Common myeloid progenitor, CD34-positive (primary cell): ENCODE data around the gene C1QTNF1.
"Not testable (repeated sequence)": the region's sequence is repeated elsewhere in the genome, so short reads cannot be mapped to it uniquely, and the experiment has no call there.

ENCODE experiments used
- CTCF ChIA-PET: fragments of 350-600 bp; sonication (Branson Sonifier 250); formaldehyde crosslinking; loops from one replicate; lab custom pipeline; 2021; ENCODE audit warnings: antibody characterized with exemption; lab: Charles Lee
- POLR2A ChIA-PET: fragments of 350-600 bp; sonication (Branson Sonifier 250); formaldehyde crosslinking; loops from one replicate; lab custom pipeline; 2021; ENCODE audit warnings: antibody characterized with exemption; lab: Charles Lee
- DNase-seq, 3 donors: peaks; one replicate each; pipeline versions ENCODE4 v3.0.0 to v3.0.0-alpha.2; 2013
- H3K27ac ChIP-seq, 2 experiments: 1 replicate in 1 of 2; 2 replicates in 1 of 2; pipeline ENCODE4 v1.7.0; 2013; ENCODE audit warnings: inconsistent platforms in 2 of 2, low read length in 2 of 2, mild to moderate bottlenecking in 2 of 2, low read depth in 1 of 2, moderate library complexity in 1 of 2; ENCODE audit not compliant: severe bottlenecking in 2 of 2, insufficient read depth in 1 of 2, poor library complexity in 1 of 2
- H3K27me3 ChIP-seq, 5 experiments: replicated peaks in 2 of 5; 1 replicate in 3 of 5; 2 replicates in 2 of 5; pipeline versions ENCODE4 v1.6.1 to v1.7.0; 2013; ENCODE audit warnings: low read length in 4 of 5, mild to moderate bottlenecking in 2 of 5, moderate library complexity in 2 of 5, inconsistent platforms in 1 of 5; ENCODE audit not compliant: insufficient read depth in 5 of 5, control insufficient read depth in 4 of 5
- H3K36me3 ChIP-seq, 4 experiments: 1 replicate in 2 of 4; 2 replicates in 2 of 4; pipeline versions ENCODE4 v1.6.1 to v1.7.0; 2013; ENCODE audit warnings: low read length in 3 of 4, control low read depth in 1 of 4, mild to moderate bottlenecking in 1 of 4; ENCODE audit not compliant: control insufficient read depth in 4 of 4, insufficient read depth in 4 of 4
- H3K4me1 ChIP-seq, 4 experiments: 1 replicate in 3 of 4; 2 replicates in 1 of 4; pipeline versions ENCODE4 v1.6.1 to v1.7.1; 2013; ENCODE audit warnings: low read length in 3 of 4, mild to moderate bottlenecking in 3 of 4, control low read depth in 1 of 4, inconsistent platforms in 1 of 4, moderate library complexity in 1 of 4; ENCODE audit not compliant: control insufficient read depth in 4 of 4, insufficient read depth in 4 of 4; ENCODE audit errors: control extremely low read depth in 1 of 4
- H3K4me3 ChIP-seq, 7 experiments: 1 replicate in 4 of 7; 2 replicates in 3 of 7; pipeline versions ENCODE4 v1.5.1 to v1.7.0; 2013; ENCODE audit warnings: mild to moderate bottlenecking in 7 of 7, low read length in 6 of 7, moderate library complexity in 6 of 7, inconsistent platforms in 2 of 7, low read depth in 2 of 7, control low read depth in 1 of 7; ENCODE audit not compliant: insufficient read depth in 4 of 7, control insufficient read depth in 1 of 7; ENCODE audit errors: extremely low read depth in 1 of 7
- H3K9me3 ChIP-seq, 5 experiments: 1 replicate in 4 of 5; 2 replicates in 1 of 5; pipeline versions ENCODE4 v1.6.1 to v1.7.1; 2013; ENCODE audit warnings: low read length in 4 of 5, mild to moderate bottlenecking in 2 of 5, inconsistent platforms in 1 of 5, low read depth in 1 of 5, moderate library complexity in 1 of 5; ENCODE audit not compliant: control insufficient read depth in 4 of 5, insufficient read depth in 2 of 5; ENCODE audit errors: control extremely low read depth in 1 of 5
- WGBS: methylation state at CpG from one replicate; pipeline ENCODE4 v1.1.5; 2013; ENCODE audit not compliant: insufficient coverage; 5-methylcytosine and 5-hydroxymethylcytosine counted together

The C1QTNF1 gene

DNA sequence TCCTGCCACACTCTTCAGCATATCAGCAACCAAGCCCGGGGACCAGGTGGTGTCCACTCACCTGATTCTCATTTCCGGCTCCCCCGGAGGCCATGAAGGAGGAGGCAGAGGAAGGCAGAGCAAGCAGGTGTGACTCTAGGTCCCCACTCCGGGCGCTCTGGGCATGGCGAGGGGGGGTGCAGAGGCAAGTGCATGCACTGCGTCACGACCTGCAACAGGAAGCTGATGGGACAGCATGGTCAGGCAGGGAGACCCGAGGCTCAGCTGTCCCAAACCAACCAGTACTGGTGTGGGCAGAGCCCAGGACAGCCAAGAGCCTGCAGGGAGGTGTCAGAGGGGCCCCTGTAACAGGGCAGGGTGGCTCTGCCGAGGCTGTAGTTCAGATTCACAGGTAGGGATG lies 48.6 kb downstream of the C1QTNF1 start:
- Histone ChIP-seq H3K27me3 (no peaks in the 10 kb centered on the region), H3K9me3 (no peaks in the 10 kb centered on the region), H3K4me1 (peaks cover 5 to 18% (median 14%) of the 10 kb centered on the region in 4 experiments), H3K36me3 (peaks cover 0 to 4% (median under 1%) of the 10 kb centered on the region in 4 experiments), H3K4me3 (no peak overlapping the region), H3K27ac (no peak overlapping the region)
- WGBS: 100% methylated on average over 9 of the region's 10 CpGs
- CTCF ChIA-PET: interaction anchor here (0.8 to 1.9 kb wide), 7 partner anchors 9 to 817 kb away, joined by 3 to 5 read pairs (median 4); no protein-coding TSS in a partner anchor
- POLR2A ChIA-PET: no interaction called here
- no peak for DNase-seq

DNA sequence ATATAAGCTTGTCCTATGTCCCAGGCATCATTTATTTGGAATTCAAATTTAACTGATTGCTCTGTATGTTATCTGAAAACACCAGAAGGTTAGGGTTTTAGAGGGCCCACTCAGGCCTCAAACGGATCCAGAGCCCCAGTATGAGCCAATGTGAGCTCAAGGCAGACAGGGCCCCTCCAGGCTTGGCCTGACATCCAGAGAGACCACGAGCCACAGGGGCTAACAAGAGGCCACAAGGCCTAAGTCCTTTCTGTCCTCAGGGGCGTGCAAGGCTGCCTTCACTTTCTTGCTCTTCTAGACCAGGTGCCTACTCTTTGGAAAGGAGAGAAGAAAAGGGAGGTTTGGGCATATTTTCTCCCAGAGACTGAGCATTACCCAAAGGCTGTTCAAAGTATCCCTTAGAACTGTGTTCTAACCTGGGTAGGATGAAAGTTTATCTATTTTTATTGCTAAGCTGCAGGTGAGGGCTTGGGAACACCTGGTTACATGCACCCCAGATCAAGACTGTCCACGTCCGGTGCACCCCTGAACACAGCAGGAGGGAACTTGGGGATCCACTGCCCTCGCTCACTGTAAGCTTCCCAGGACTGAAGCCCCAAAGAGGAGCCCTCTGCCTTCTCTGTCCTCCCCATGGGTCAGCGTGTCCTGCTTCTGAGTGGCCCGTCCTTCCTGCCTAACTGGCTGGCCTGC lies 49.2 kb downstream of the C1QTNF1 start:
- H3K36me3 ChIP-seq: peaks cover 0 to 7% (median 3%) of the 10 kb centered on the region in 4 experiments
- DNase-seq: no peak
- H3K4me1 ChIP-seq: peaks cover 5 to 18% (median 14%) of the 10 kb centered on the region in 4 experiments
- ChIA-PET CTCF (interaction anchor here (0.9 to 1.9 kb wide), 7 partner anchors 8 to 319 kb away, joined by 4 to 10 read pairs (median 5); no protein-coding TSS in a partner anchor), POLR2A (no interaction called here)
- H3K27ac ChIP-seq: no peak overlapping the region
- H3K27me3 ChIP-seq: no peaks in the 10 kb centered on the region
- H3K9me3 ChIP-seq: no peaks in the 10 kb centered on the region
- H3K4me3 ChIP-seq: no peak overlapping the region
- WGBS: 95% methylated on average over 7 of the region's 8 CpGs

DNA sequence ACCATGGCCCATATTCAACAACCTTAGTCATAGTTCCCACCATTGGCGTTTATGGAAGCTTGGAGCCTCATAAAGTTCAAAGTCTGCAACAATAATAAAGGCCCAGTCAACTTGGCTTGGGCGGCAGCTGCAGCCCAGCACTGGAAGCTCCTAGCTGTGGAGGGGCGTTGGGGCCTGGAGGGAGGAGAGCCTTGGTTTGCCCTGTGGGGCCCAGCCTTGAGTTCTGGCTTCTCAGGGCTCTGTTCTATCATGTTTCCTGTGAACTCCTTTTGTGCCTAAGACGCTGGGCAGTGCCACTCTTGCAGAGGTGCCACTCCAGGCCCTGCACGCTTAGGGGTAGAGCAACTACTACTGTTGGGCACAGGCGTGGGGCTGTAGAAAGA lies 49.7 kb downstream of the C1QTNF1 start:
- Histone ChIP-seq H3K9me3 (no peaks in the 10 kb centered on the region), H3K27ac (no peak overlapping the region), H3K36me3 (peaks cover 0 to 12% (median 8%) of the 10 kb centered on the region in 4 experiments), H3K4me3 (no peak overlapping the region), H3K4me1 (peaks cover 5 to 18% (median 14%) of the 10 kb centered on the region in 4 experiments), H3K27me3 (no peaks in the 10 kb centered on the region)
- CTCF ChIA-PET: interaction anchor here (1.3 to 1.9 kb wide), 5 partner anchors 9 to 28 kb away, joined by 5 to 10 read pairs (median 5); no protein-coding TSS in a partner anchor
- WGBS: 100% methylated on average over 5 of the region's 6 CpGs
- POLR2A ChIA-PET: no interaction called here
- no peak for DNase-seq

DNA sequence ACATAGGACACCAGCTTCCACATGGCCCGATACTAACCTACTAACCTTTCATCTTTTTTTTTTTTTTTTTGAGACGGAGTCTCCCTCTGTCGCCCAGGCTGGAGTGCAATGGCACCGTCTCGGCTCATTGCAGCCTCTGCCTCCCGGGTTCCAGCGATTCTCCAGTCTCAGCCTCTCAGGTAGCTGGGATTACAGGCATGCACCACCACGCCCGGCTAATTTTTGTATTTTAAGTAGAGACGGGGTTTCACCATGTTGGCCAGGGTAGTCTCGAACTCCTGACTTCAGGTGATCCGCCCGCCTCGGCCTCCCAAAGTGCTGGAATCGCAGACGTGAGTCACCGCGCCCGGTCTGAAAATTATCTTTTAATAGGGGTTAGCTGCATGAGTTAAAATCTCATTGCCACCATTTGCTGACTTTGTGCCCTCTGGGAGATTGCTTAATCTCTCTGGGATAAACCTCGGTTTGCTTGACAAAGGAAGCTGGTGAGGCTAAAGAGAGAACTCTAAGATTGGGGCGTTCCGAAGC lies 50.2 kb downstream of the C1QTNF1 start:
- POLR2A ChIA-PET, H3K9me3 ChIP-seq, H3K27ac ChIP-seq, DNase-seq, H3K27me3 ChIP-seq: not testable (repeated sequence)
- H3K36me3 ChIP-seq: peaks cover 0 to 17% (median 12%) of the 10 kb centered on the region in 4 experiments
- peaks cover 5 to 18% (median 14%) of the 10 kb centered on the region in 4 experiments for H3K4me1 ChIP-seq
- peak overlapping the region in 6 of 7 experiments; percentile 43 to 63 (median 49) for H3K4me3 ChIP-seq
- CTCF ChIA-PET: interaction anchor here (1.3 to 1.6 kb wide), 4 partner anchors 9 to 30 kb away, joined by 4 to 10 read pairs (median 6); no protein-coding TSS in a partner anchor
- WGBS: 73% methylated on average over 13 of the region's 22 CpGs

DNA sequence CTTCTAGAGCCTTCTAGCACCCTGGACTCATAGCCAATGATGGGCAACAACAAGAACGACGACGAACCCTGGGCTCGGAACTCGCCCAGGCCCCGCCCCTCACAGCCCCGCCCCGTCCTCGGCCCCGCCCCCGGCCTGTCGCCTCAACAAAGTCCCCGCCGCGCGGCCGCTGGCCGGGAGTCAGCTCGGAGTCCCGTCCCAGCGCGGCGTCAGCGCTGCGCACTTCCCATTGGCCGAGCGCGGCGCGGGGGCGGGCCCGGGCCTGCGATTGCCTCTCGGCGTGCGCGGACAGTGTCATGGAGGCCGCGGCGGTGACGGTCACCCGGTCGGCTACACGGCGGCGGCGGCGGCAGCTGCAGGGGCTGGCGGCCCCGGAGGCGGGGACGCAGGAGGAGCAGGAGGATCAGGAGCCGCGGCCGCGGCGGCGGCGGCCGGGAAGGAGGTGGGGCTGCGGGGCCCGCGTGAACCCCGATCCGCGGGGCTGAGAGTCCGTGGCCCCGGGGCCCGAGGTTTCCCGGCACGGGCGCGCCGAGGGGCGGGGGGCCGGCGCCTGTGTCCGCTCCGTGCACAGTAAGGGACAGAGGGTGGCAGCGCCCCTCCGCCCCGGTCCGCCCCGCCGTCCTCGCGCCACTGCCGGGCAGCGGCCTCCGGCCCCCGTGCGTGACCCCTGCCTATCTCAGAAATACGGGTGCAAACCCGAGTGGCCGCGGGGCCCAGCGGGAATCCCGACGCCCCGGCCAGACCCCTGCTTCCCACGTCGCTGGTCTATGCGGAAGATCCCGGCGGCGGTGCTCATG lies 50.9 kb downstream of the C1QTNF1 start, which contains the start of gene ENGASE:
ENGASE (plus strand) TSS at position 176 of the 797 bp plus-strand sequence; CDS start at position 297, 121 bp downstream.
- H3K27me3 ChIP-seq: no peaks in the 10 kb centered on the region
- H3K27ac ChIP-seq: peak within 1 kb of the TSS in 1 of 2 experiments; percentile 70
- no peaks in the 10 kb centered on the region for H3K9me3 ChIP-seq

DNA sequence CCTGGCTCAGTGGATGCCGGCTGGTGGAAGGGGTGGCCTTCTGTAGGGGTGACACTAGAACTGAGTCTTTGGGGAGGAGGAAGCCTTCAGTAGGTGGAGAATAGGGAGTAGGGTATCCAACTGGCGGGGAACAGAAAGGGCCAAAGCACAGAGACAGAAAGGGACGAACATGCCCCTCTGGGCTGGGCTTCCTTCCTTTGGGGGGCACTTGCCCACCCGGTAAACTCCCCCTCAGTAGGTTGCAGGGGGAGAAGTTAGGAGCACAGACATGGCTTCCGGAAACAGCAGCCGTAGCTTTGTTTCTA lies 51.4 kb downstream of the C1QTNF1 start:
- Histone ChIP-seq H3K27ac (peak overlapping the region in 1 of 2 experiments; percentile 70), H3K9me3 (no peaks in the 10 kb centered on the region), H3K27me3 (no peaks in the 10 kb centered on the region), H3K4me1 (peaks cover 5 to 18% (median 14%) of the 10 kb centered on the region in 4 experiments), H3K36me3 (peaks cover 2 to 29% (median 23%) of the 10 kb centered on the region in 4 experiments), H3K4me3 (peak overlapping the region; percentile 60 to 89 (median 81))
- peak; percentile 15 to 53 (median 42) for DNase-seq
- ChIA-PET CTCF (interaction anchor here (1.5 kb wide), 1 partner anchor 31 kb away, joined by 4 read pairs; no protein-coding TSS in a partner anchor), POLR2A (no interaction called here)
- WGBS: 0% methylated on average over 5 of the region's 6 CpGs

More for the DNA sequence above, 50.9 kb downstream of the C1QTNF1 start, which contains the start of gene ENGASE:
- H3K4me1 ChIP-seq: peaks cover 5 to 18% (median 14%) of the 10 kb centered on the region in 4 experiments
- CTCF ChIA-PET: interaction anchor here (1.3 to 1.6 kb wide), 3 partner anchors 10 to 31 kb away, joined by 4 to 7 read pairs (median 5); no protein-coding TSS in a partner anchor
- peaks cover 1 to 24% (median 18%) of the 10 kb centered on the region in 4 experiments for H3K36me3 ChIP-seq
- peak within 1 kb of the TSS; percentile 60 to 89 (median 81) for H3K4me3 ChIP-seq
- POLR2A ChIA-PET: no interaction called here
- under 1% methylated on average over 89 of the region's 106 CpGs for WGBS
- peak; percentile 90 to 95 (median 94) for DNase-seq
